T-helper 2 cell treated with Interferon-gamma antibody and Interleukin-4, amounts not matched to agents 5 μg/mL and 100 μg/mL, for 36 hours (primary cell): ENCODE measurements around the gene ISL1.

Experiments
- DNase-seq: peaks from one replicate; pipeline ENCODE4 v3.0.0; 2021; ENCODE audit warnings: low spot score
- H3K27ac Mint-ChIP-seq: one replicate; pipeline ENCODE4 v1.8.0; 2021; ENCODE audit warnings: mild to moderate bottlenecking, mixed read lengths
- H3K27me3 Mint-ChIP-seq: one replicate; pipeline ENCODE4 v1.8.0; 2021; ENCODE audit warnings: low read depth, mixed read lengths
- H3K36me3 Mint-ChIP-seq: one replicate; pipeline ENCODE4 v1.8.0; 2021; ENCODE audit warnings: low read depth, mixed read lengths
- H3K4me1 Mint-ChIP-seq: one replicate; pipeline ENCODE4 v1.8.0; 2021; ENCODE audit warnings: low read depth, mixed read lengths
- H3K4me3 Mint-ChIP-seq: one replicate; pipeline ENCODE4 v1.8.0; 2022; ENCODE audit warnings: mild to moderate bottlenecking, moderate library complexity, mixed read lengths
- H3K9me3 Mint-ChIP-seq: one replicate; pipeline ENCODE4 v1.8.0; 2021; ENCODE audit warnings: mixed read lengths

The ISL1 gene

GRCh38 chr5:51394609-51395008, 11.4 kb downstream of the ISL1 start:
- Mint-ChIP-seq H3K9me3 (no peaks in the 10 kb centered on the region), H3K36me3 (no peaks in the 10 kb centered on the region), H3K27me3 (peaks cover 70% of the 10 kb centered on the region), H3K4me3 (no peak overlapping the region), H3K27ac (no peak overlapping the region), H3K4me1 (no peaks in the 10 kb centered on the region)
- DNase-seq: no peak

GRCh38 chr5:51395245-51395644, 12.0 kb downstream of the ISL1 start:
- DNase-seq: no peak
- Mint-ChIP-seq H3K4me3 (no peak overlapping the region), H3K36me3 (no peaks in the 10 kb centered on the region), H3K4me1 (no peaks in the 10 kb centered on the region), H3K27me3 (peaks cover 74% of the 10 kb centered on the region), H3K27ac (no peak overlapping the region), H3K9me3 (no peaks in the 10 kb centered on the region)

- no peak for DNase-seq
- H3K36me3 Mint-ChIP-seq: no peaks in the 10 kb centered on the region
- H3K27ac Mint-ChIP-seq: no peak overlapping the region
- no peak overlapping the region for H3K4me3 Mint-ChIP-seq
- peaks cover 72% of the 10 kb centered on the region for H3K27me3 Mint-ChIP-seq
- no peaks in the 10 kb centered on the region for H3K4me1 Mint-ChIP-seq
- no peaks in the 10 kb centered on the region for H3K9me3 Mint-ChIP-seq
These were observed 12.6 kb downstream of the ISL1 start for GRCh38 chr5:51395666-51396356.

GRCh38 chr5:51396797-51397196, 13.5 kb downstream of the ISL1 start:
- Mint-ChIP-seq H3K9me3 (no peaks in the 10 kb centered on the region), H3K27ac (no peak overlapping the region), H3K4me1 (no peaks in the 10 kb centered on the region), H3K4me3 (no peak overlapping the region), H3K27me3 (peaks cover 66% of the 10 kb centered on the region), H3K36me3 (no peaks in the 10 kb centered on the region)
- no peak for DNase-seq

- H3K27me3 Mint-ChIP-seq: peaks cover 59% of the 10 kb centered on the region
- no peaks in the 10 kb centered on the region for H3K36me3 Mint-ChIP-seq
- H3K4me3 Mint-ChIP-seq: no peak overlapping the region
- no peaks in the 10 kb centered on the region for H3K9me3 Mint-ChIP-seq
- no peaks in the 10 kb centered on the region for H3K4me1 Mint-ChIP-seq
- no peak for DNase-seq
- H3K27ac Mint-ChIP-seq: no peak overlapping the region
These were observed 14.7 kb downstream of the ISL1 start for GRCh38 chr5:51397996-51398395.

GRCh38 chr5:51398875-51399642, 15.8 kb downstream of the ISL1 start:
- Mint-ChIP-seq H3K27me3 (peaks cover 59% of the 10 kb centered on the region), H3K27ac (no peak overlapping the region)

GRCh38 chr5:51399643-51400006, 16.4 kb downstream of the ISL1 start:
- Mint-ChIP-seq H3K9me3 (no peaks in the 10 kb centered on the region), H3K27ac (no peak overlapping the region), H3K4me1 (no peaks in the 10 kb centered on the region), H3K27me3 (peaks cover 56% of the 10 kb centered on the region), H3K36me3 (no peaks in the 10 kb centered on the region), H3K4me3 (no peak overlapping the region)
- no peak for DNase-seq

More at GRCh38 chr5:51398875-51399642, 15.8 kb downstream of the ISL1 start:
- Mint-ChIP-seq H3K9me3 (no peaks in the 10 kb centered on the region), H3K4me1 (no peaks in the 10 kb centered on the region), H3K36me3 (no peaks in the 10 kb centered on the region), H3K4me3 (no peak overlapping the region)
- DNase-seq: no peak

- H3K4me1 Mint-ChIP-seq: no peaks in the 10 kb centered on the region
- peaks cover 16% of the 10 kb centered on the region for H3K27me3 Mint-ChIP-seq
- no peak overlapping the region for H3K4me3 Mint-ChIP-seq
- H3K9me3 Mint-ChIP-seq: no peaks in the 10 kb centered on the region
- H3K27ac Mint-ChIP-seq: no peak overlapping the region
- no peak for DNase-seq
- H3K36me3 Mint-ChIP-seq: no peaks in the 10 kb centered on the region
These were observed 21.0 kb downstream of the ISL1 start for GRCh38 chr5:51404255-51404654.

- no peak for DNase-seq
- Mint-ChIP-seq H3K27me3 (no peaks in the 10 kb centered on the region), H3K4me1 (no peaks in the 10 kb centered on the region), H3K36me3 (no peaks in the 10 kb centered on the region), H3K9me3 (no peaks in the 10 kb centered on the region), H3K27ac (no peak overlapping the region), H3K4me3 (no peak overlapping the region)
These were observed 28.7 kb downstream of the ISL1 start for GRCh38 chr5:51411921-51412325.

GRCh38 chr5:51414516-51414915, 31.3 kb downstream of the ISL1 start:
- DNase-seq: no peak
- H3K9me3 Mint-ChIP-seq: no peaks in the 10 kb centered on the region
- H3K4me3 Mint-ChIP-seq: no peak overlapping the region
- no peak overlapping the region for H3K27ac Mint-ChIP-seq
- H3K4me1 Mint-ChIP-seq: no peaks in the 10 kb centered on the region
- H3K36me3 Mint-ChIP-seq: no peaks in the 10 kb centered on the region
- H3K27me3 Mint-ChIP-seq: no peaks in the 10 kb centered on the region

GRCh38 chr5:51416149-51416548, 32.9 kb downstream of the ISL1 start:
- Mint-ChIP-seq H3K9me3 (no peaks in the 10 kb centered on the region), H3K27ac (no peak overlapping the region), H3K36me3 (no peaks in the 10 kb centered on the region), H3K4me1 (no peaks in the 10 kb centered on the region), H3K4me3 (no peak overlapping the region), H3K27me3 (no peaks in the 10 kb centered on the region)
- DNase-seq: no peak

GRCh38 chr5:51433052-51433710, 49.9 kb downstream of the ISL1 start:
- H3K36me3 Mint-ChIP-seq: no peaks in the 10 kb centered on the region
- no peak overlapping the region for H3K27ac Mint-ChIP-seq
- DNase-seq: no peak
- no peaks in the 10 kb centered on the region for H3K27me3 Mint-ChIP-seq
- no peaks in the 10 kb centered on the region for H3K4me1 Mint-ChIP-seq
- H3K4me3 Mint-ChIP-seq: no peak overlapping the region
- peaks cover 5% of the 10 kb centered on the region for H3K9me3 Mint-ChIP-seq

- no peak for DNase-seq
- H3K36me3 Mint-ChIP-seq: no peaks in the 10 kb centered on the region
- no peak overlapping the region for H3K27ac Mint-ChIP-seq
- H3K4me1 Mint-ChIP-seq: no peaks in the 10 kb centered on the region
- H3K4me3 Mint-ChIP-seq: no peak overlapping the region
- no peaks in the 10 kb centered on the region for H3K27me3 Mint-ChIP-seq
- H3K9me3 Mint-ChIP-seq: no peaks in the 10 kb centered on the region
These were observed 56.0 kb downstream of the ISL1 start for GRCh38 chr5:51439232-51439631.
